Umbilical cord (tissue), 2 donors: ENCODE measurements around the gene CHMP2B. TPM values are rescaled to one million over a fixed set of nuclear protein-coding genes. Genes with fewer than 3 reads are reported as not detected.
"Not testable (repeated sequence)": the region's sequence is repeated elsewhere in the genome, so short reads cannot be mapped to it uniquely, and the experiment has no call there.

Experiments used
- DNase-seq: peaks from one replicate; pipeline ENCODE4 v3.0.0-alpha.2; 2015; ENCODE audit warnings: low spot score
- total RNA-seq: library from RNA; depleted of rRNA; stranded (reverse); fragments of >200 nt; gene quantifications from one replicate; pipeline ENCODE4 v1.2.3, GENCODE V29; 2014; ENCODE audit warnings: low replicate concordance; ENCODE audit not compliant: insufficient read depth

The CHMP2B gene
- total RNA-seq, 1 donor from 2014 or later, result 40.4 TPM

GRCh38 chr3:87229113-87229512, 2.0 kb downstream of the CHMP2B start:
- no peak for DNase-seq

DNA sequence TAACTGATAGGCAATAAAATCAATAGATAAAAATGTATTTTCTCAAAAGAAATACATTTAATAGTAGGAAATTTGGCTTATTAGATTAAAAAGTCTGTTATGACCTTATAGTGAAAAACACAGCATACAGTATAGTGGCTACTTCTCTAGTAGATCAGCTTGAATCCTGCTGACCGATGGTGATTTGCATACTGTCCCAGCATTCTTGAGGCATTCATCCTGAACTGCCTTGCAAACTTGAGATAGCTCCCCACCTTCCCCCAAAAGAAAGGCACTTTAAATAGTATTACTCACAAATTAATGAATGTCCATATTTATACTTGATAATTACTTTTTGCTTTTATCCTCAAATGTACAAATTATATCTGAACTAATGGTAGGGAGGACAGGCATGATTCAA, 6.7 kb downstream of the CHMP2B start:
- DNase-seq, result no peak

- DNase-seq, result no peak
These were observed 9.0 kb downstream of the CHMP2B start for GRCh38 chr3:87236093-87236492.

GRCh38 chr3:87246662-87247429, 19.7 kb downstream of the CHMP2B start:
- DNase-seq, result peak; percentile 8

DNA sequence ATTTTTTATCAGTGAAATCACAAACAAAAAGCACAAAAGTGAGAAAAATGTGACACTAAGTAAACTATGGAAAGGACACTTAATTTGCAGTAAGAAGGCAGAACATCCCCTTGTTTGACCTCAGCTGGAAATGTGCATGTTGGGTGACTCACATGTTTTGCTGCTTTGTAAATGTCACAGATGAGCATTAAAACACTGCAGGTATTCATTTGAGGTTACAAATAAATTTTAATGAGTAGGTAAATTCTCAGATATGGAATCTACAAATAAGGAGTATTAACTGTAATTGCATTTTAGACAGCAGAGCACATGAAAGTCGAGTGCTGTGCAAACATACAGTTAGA, 20.3 kb downstream of the CHMP2B start:
- DNase-seq, result no peak

DNA sequence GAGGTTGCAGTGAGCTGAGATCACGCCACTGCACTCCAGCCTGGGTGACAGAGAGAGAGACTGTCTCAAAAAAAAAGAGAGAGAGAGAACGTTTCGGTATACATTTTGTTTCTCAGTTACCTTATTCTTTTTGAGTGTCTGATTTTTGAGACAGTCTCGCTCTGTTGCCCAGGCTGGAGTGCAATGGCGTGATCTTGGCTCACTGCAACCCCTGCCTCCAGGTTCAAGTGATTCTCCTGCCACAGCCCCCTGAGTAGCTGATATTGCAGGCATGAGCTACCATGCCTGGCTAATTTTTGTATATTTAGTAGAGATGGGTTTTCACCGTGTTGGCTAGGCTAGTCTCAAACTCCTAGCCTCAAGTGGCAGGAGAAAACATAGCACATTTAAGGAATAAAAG, 21.1 kb downstream of the CHMP2B start:
- DNase-seq, result not testable (repeated sequence)

- DNase-seq, result no peak
These were observed 21.7 kb downstream of the CHMP2B start for GRCh38 chr3:87248831-87249230.

GRCh38 chr3:87250009-87250408, 22.9 kb downstream of the CHMP2B start:
- DNase-seq, result no peak

DNA sequence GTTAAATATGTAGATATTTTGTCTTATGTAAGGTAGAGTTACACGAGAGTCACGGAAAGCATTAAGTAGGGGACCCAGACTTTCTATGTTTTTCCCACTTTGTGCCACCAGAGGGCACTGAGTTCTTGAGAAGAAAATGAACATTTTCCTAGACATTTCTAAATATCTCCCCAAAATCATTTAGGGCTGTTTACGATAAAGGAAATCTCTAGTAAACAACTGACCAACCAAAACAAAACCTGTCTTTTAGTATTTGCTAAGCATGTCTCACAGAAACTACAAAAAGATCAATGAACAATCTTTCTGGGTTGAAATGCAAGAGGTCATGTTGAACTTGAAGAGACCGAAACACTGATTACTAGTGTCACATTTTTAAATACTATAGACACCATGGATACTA, 33.2 kb downstream of the CHMP2B start:
- peak; percentile 64 for DNase-seq

GRCh38 chr3:87261925-87262324, 34.8 kb downstream of the CHMP2B start:
- DNase-seq, result no peak

DNA sequence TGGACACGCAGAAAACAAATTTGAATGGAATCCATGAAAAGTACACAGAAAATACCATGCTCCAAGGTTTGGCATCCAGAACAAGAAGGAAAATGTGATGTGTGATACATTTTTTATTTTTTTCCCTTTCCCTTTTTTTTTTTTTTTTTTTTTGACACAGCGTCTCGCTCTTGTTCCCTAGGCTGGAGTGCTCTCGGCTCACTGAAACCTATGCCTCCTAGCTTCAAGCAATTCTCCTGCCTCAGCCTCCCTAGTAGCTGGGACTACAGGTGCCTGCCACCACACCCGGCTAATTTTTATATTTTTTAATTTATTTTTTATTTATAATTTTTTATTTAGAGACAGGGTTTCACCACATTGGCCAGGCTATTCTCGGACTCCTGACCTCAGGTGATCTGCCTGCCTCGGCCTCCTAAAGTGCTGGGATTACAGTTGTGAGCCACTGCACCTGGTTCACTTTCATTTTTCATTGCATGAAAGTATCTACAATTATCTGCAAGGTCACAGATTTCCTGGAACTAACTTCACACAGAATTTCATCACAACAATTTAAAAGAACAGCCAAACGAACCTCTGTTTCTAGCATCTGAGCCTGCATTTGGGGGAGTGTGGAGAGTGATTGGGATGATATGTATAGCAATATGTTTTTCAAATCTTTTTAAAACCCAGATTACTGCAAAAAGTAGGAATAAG, 41.0 kb downstream of the CHMP2B start:
- DNase-seq, result peak; percentile 2

GRCh38 chr3:87268646-87269211, 41.6 kb downstream of the CHMP2B start:
- no peak for DNase-seq

DNA sequence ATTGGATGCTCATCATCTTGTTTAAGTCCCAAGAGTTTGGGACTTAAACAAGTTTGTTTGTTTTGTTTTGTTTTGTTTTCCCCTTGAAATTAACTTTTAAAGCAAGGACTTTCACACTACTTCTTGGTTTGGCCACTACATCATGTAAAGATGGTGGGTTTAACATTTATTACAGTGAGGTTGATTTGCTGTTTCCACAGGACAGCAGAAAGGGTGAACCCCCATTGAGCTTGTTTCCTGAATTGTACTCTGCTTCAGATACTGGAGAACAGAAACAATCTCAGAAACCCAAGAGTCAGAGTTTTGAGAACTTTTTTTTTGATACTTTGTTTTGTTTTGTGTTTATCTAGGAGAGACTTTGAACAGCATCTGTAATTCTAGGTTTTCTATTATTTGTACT, 42.6 kb downstream of the CHMP2B start:
- no peak for DNase-seq

GRCh38 chr3:87270908-87271700, 44.0 kb downstream of the CHMP2B start:
- no peak for DNase-seq

DNA sequence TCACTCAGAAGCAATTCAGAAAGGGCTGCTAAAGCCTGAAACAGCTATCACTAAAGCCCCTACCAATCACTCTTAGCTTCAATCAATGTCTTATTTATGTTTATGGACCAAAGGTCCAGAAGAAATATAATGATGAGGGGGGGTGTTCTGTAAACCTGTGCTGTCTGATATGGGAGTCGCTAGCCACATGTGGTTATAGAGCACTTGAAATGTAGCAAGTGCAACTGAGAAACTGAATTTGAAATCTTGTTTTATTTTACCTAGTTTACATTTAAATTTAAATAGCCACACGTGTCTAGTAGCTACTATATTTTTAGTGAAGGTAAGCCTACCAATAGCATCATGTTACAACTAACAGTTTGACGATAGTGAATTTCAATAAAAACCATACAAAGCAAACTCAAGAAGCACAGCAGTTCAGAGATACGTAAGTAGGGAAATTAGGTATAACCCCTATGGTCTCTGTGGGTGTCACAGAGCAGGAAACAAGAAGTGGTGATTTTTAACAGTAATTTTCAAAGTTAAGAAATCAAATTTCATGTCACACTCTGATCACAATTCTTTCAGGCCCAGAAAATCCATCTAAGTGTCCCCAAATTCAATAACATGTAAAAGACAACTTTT, 45.7 kb downstream of the CHMP2B start:
- no peak for DNase-seq

DNA sequence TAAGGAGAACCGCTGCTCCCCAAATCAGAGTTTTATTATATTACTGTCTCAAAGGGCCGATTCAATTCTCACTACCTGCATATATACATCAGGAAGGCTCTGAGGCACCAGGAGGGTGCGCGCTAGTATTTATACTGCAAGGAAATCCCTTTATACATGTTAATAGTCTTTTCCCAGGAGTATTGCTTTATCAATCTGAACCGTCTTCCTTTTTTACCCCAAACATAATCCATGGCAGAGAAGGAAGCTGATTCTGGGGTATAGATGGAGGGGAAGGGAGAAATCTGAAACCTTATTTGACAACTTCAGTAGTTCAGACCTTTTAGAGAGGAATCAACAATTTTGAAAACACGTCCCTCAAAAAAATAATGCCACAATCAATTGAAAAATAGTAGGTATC, 49.4 kb downstream of the CHMP2B start, which contains the start of gene POU1F1:
Gene POU1F1, minus strand, starts transcription at position 101 of the 400 bp plus-strand sequence. CDS start 122 bp downstream, outside the sequence.
- no peak for DNase-seq

- no peak for DNase-seq
These were observed 59.9 kb downstream of the CHMP2B start for GRCh38 chr3:87287011-87287410.

- no peak for DNase-seq
These were observed 61.3 kb downstream of the CHMP2B start for GRCh38 chr3:87288446-87288845.

DNA sequence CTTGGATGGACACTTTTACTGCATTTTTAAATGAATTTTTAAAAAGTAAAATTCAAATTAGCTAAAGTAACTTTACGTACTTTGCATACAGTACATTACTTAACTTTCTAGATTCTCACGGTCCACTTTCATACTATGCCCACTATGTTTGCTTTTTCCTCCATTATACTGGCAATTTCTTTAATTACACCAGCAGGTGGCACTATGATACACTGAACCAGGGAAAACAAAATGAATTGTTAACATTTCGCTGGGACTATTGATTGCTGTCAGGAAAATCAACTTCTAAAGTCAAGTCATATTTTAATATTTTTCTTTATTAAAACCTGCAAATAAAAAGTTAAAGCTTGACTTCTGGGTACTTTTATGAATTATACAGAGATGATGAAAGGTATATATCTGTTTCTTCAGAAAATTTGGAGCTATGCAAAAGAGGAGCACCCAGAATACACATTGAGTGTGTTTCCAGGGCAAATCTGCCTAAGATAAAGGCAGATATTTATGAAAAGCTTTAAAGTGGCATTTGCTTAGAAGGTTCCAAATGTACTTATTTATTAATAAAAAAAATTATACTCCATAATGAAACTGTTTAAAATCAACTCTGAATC, 71.1 kb downstream of the CHMP2B start:
- DNase-seq, result peak; percentile 33

GRCh38 chr3:87305031-87305430, 77.9 kb downstream of the CHMP2B start:
- not testable (repeated sequence) for DNase-seq
